ENCODE data around the gene RING1.

- TF ChIP-seq, protein P1, sequence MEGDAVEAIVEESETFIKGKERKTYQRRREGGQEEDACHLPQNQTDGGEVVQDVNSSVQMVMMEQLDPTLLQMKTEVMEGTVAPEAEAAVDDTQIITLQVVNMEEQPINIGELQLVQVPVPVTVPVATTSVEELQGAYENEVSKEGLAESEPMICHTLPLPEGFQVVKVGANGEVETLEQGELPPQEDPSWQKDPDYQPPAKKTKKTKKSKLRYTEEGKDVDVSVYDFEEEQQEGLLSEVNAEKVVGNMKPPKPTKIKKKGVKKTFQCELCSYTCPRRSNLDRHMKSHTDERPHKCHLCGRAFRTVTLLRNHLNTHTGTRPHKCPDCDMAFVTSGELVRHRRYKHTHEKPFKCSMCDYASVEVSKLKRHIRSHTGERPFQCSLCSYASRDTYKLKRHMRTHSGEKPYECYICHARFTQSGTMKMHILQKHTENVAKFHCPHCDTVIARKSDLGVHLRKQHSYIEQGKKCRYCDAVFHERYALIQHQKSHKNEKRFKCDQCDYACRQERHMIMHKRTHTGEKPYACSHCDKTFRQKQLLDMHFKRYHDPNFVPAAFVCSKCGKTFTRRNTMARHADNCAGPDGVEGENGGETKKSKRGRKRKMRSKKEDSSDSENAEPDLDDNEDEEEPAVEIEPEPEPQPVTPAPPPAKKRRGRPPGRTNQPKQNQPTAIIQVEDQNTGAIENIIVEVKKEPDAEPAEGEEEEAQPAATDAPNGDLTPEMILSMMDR (IDR thresholded peaks at IDR 0.05): no peak
- no peak for TF ChIP-seq POLR2A (IDR thresholded peaks at IDR 0.05)
These were observed 7.9 kb downstream of the RING1 start for GRCh38 chr6:33216117-33216649.

Data from thyroid gland (tissue), 4 donors.